Cardiac fibroblast (primary cell): ENCODE results near the gene TAF1C.

Experiments used
- DNase-seq, 2 donors: peaks; one replicate each; pipeline versions ENCODE4 v3.0.0 to v3.0.0-alpha.2; 2010; ENCODE audit warnings: low read depth in 2 of 2
- H3K4me3 ChIP-seq, 2 donors: replicated peaks in 1 of 2; 1 replicate in 1 of 2; 2 replicates in 1 of 2; pipeline ENCODE4 v1.5.1; 2011; ENCODE audit warnings: low read depth in 2 of 2, low read length in 2 of 2, mild to moderate bottlenecking in 2 of 2, moderate library complexity in 1 of 2
- TF ChIP-seq, protein P1 (sequence below): IDR thresholded peaks from one replicate; pipeline ENCODE4 v1.5.1; 2011; ENCODE audit warnings: low read depth, mild to moderate bottlenecking, low read length, inconsistent platforms

TAF1C gene

GRCh38 chr16:84199097-84199496 is 12.2 kb upstream of the TAF1C start:
- H3K4me3 ChIP-seq: no peak overlapping the region
- TF ChIP-seq, protein P1, sequence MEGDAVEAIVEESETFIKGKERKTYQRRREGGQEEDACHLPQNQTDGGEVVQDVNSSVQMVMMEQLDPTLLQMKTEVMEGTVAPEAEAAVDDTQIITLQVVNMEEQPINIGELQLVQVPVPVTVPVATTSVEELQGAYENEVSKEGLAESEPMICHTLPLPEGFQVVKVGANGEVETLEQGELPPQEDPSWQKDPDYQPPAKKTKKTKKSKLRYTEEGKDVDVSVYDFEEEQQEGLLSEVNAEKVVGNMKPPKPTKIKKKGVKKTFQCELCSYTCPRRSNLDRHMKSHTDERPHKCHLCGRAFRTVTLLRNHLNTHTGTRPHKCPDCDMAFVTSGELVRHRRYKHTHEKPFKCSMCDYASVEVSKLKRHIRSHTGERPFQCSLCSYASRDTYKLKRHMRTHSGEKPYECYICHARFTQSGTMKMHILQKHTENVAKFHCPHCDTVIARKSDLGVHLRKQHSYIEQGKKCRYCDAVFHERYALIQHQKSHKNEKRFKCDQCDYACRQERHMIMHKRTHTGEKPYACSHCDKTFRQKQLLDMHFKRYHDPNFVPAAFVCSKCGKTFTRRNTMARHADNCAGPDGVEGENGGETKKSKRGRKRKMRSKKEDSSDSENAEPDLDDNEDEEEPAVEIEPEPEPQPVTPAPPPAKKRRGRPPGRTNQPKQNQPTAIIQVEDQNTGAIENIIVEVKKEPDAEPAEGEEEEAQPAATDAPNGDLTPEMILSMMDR: no peak
- DNase-seq: no peak

DNA sequence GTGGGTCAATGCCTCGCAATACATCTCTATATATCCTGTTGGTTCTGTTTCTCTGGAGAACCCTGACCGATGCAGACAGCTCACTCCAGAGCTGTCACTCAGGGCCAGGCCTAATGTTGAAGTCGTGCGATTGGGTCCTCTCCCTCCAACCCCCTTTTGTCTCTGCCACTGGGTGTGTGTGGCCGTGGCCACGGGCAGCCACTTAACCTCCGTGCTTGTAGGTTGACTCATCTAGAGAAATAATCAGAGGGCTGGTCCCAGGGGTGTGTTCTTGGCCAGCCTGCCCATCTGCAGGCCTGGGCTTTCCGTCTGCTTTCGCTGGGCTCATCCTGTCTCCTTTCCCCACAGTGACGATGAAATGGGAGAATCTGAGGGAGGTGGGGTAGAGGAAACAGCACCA is 11.5 kb upstream of the TAF1C start:
- peak; percentile 73 to 85 for DNase-seq
- no peak overlapping the region for H3K4me3 ChIP-seq
- TF ChIP-seq, protein P1: no peak

- TF ChIP-seq, protein P1: no peak
- no peak for DNase-seq
- no peak overlapping the region for H3K4me3 ChIP-seq
Measured at GRCh38 chr16:84197466-84198128, 10.7 kb upstream of the TAF1C start.

- no peak for DNase-seq
- TF ChIP-seq, protein P1: no peak
- no peak overlapping the region for H3K4me3 ChIP-seq
Measured at GRCh38 chr16:84196727-84197394, 10.0 kb upstream of the TAF1C start.

DNA sequence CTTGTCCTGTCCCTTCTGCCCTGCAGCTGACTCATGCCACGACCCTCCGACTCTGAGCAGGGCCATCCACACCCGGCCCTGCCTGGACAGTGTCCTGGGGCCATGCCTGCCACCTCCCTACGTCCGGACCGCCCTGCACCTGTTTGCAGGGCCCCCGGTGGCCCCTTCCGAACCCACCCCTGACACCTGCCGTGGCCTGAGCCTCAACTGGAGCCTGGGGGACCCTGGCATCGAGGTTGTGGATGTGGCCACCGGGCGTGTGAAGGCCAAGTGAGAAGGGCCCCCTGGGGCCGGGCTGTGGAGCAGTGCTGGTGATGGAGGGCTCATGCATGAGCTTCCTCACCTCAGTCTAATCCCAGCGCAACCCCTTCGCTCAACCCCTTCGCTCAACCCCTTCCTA is 9.2 kb upstream of the TAF1C start:
- TF ChIP-seq, protein P1: no peak
- no peak overlapping the region for H3K4me3 ChIP-seq
- no peak for DNase-seq

DNA sequence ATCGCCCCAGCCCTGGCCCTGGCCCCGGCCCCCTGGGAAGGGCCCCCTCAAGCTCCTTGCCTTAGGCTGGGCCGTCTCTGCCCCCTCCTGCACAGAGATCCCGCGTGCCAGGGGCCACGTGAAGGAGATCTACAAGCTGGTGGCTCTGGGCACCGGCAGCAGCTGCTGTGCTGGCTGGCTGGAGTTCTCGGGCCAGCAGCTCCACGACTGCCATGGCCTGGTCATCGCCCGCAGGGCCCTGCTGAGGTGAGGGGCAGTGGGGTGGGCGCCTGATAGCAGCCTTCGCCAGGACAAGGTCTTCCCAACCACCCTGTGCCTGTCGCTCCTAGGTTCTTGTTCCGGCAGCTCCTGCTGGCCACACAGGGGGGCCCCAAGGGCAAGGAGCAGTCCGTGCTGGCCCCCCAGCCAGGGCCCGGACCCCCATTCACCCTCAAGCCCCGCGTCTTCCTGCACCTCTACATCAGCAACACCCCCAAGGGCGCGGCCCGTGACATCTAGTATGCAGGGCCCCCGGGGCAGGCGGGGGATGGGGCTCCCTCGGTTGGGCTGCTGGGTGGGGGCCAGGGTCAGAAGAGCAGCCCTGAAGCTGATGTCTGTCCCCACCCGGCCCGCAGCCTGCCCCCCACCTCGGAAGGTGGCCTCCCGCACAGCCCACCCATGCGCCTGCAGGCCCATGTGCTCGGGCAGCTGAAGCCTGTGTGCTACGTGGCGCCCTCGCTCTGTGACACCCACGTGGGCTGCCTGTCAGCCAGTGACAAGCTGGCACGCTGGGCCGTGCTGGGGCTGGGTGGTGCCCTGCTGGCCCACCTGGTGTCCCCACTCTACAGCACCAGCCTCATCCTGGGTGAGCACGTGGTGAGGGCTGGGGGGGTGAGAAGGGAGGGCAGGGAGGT is 8.6 kb upstream of the TAF1C start:
- TF ChIP-seq, protein P1: no peak
- H3K4me3 ChIP-seq: no peak overlapping the region
- no peak for DNase-seq
